T-helper 1 cell treated with Interleukin-12 subunit alpha and Interleukin-12 subunit beta and Interleukin-4 antibody, amounts not matched to agents 30 ng/mL and 1 ng/mL, for 36 hours (primary cell): ENCODE results near the gene CIDEA. TPM values are rescaled to one million over a fixed set of nuclear protein-coding genes. Genes with fewer than 3 reads are reported as not detected.

ENCODE experiments used
- intact Hi-C: fragments of 100-400 bp; cut with micrococcal nuclease; formaldehyde crosslinking; loops from one replicate; pipeline ENCODE4 v1.15.1; 2024
- total RNA-seq: library from RNA; stranded (reverse); gene quantifications from 2 replicates; pipeline ENCODE4 v1.2.3, GENCODE V29; 2022

The CIDEA gene
- total RNA-seq, 1 donor from 2014 or later, result not detected

GRCh38 chr18:12317664-12318333, 63.6 kb downstream of the CIDEA start:
- intact Hi-C loops, result no loop called here

- intact Hi-C loops, result no loop called here
Measured at GRCh38 chr18:12318334-12318697, 64.2 kb downstream of the CIDEA start.

GRCh38 chr18:12318857-12319256, 64.7 kb downstream of the CIDEA start:
- intact Hi-C loops, result no loop called here

DNA sequence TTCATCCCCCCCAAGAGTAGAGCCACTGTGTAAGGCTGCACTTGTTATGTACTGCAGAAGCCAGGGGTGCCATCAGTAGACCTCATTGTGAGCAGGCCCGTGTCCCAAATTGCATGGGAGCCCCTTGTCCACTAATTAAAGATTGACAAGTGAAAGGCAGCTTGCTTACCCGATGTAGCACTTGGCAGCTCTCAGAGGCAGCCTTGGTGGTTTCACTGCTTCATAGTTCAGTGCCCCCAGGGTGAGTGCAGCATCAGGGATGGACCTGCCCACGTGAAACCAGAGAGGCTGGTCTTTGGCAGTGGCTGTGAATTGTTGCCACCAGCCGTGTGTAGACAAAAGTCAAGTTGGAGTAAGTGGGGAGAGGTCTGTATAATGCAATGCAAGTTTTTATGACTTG, 67.2 kb downstream of the CIDEA start:
- intact Hi-C loops, result no loop called here

DNA sequence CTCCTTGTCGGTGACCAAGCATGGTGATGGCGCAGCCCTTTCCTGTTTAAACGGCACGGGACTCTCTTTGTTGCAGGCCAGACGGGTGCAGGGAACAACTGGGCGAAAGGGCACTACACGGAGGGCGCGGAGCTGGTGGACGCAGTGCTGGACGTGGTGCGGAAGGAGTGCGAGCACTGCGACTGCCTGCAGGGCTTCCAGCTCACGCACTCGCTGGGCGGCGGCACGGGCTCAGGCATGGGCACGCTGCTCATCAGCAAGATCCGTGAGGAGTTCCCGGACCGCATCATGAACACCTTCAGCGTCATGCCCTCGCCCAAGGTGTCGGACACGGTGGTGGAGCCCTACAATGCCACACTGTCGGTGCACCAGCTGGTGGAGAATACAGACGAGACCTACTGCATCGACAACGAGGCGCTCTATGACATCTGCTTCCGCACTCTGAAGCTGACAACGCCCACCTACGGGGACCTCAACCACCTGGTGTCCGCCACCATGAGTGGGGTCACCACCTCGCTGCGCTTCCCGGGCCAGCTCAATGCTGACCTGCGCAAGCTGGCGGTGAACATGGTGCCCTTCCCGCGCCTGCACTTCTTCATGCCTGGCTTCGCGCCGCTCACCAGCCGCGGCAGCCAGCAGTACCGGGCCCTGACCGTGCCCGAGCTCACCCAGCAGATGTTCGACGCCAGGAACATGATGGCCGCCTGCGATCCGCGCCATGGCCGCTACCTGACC, 71.0 kb downstream of the CIDEA start:
- intact Hi-C loops, result no loop called here

GRCh38 chr18:12325726-12326245, 71.6 kb downstream of the CIDEA start:
- intact Hi-C loops, result no loop called here

DNA sequence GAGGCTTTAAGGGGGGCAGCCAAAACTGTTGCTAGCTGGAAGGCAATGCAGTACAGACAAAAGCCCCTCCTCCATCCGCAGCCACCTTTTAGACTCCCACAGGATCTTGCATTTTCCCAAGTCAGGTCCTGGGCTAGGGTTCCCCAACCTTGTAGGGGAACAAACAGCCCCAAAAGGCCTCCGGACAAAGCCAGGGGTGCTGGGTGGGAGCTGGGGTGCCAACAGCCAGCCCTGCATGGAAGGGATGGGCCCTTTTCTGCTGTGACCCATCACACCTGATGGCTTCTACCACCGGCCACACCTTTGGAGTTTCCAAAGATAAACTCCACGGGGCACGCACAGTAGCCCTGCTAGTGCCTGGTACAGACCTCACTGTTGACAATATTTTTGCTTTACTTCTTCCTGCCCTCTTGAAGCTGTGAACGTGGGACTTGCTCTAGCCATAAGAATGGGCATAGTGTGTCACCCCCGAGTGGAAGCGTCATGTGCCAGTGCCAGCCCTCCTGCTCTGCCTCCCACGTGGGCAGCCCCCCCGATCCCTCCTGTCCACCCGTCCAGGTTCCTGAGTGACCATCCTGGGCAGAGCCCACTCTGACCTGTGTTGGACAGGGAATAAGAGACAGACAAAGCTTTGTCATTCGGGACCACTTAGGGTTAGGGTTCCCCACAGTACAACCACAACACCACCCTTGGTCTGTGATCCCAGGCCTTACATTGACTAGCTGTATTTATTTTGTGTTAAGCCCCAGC, 72.7 kb downstream of the CIDEA start:
- intact Hi-C loops, result no loop called here

Other genes starting within 250 kb of the CIDEA start
- not detected in 2 replicates for gene ANKRD62, start 160.5 kb upstream of the CIDEA start, total RNA-seq
- 15.9 and 16.0 TPM in 2 replicates for gene TUBB6, start 53.9 kb downstream of the CIDEA start, total RNA-seq
- 38.9 and 40.6 TPM in 2 replicates for gene AFG3L2, start 122.9 kb downstream of the CIDEA start, total RNA-seq
- gene PRELID3A, start 153.6 kb downstream of the CIDEA start, total RNA-seq, result 1.1 and 2.0 TPM in 2 replicates